SK-N-SH (cell line): ENCODE measurements around the gene SYTL4. TPM values are rescaled to one million over a fixed set of nuclear protein-coding genes. Genes with fewer than 3 reads are reported as not detected.

ENCODE experiments used
- CTCF ChIA-PET: fragments of 300-600, 350-600 bp; formaldehyde crosslinking; extraction: SDS; loops from one replicate; lab custom pipeline; 2021; lab: Yijun Ruan, JAX
- POLR2A ChIA-PET: fragments of 350-600 bp; sonication (Branson Sonifier 250); formaldehyde crosslinking; extraction: SDS; loops from one replicate; lab custom pipeline; 2020; ENCODE audit warnings: antibody characterized with exemption, inconsistent platforms; lab: Yijun Ruan, JAX
- DNase-seq: peaks from one replicate; pipeline ENCODE4 v3.0.0; 2012
- H2AFZ ChIP-seq: fragments of 200-600 bp; sonication (generic); 2 replicates; pipeline ENCODE4 v1.8.1; 2016; ENCODE audit warnings: antibody characterized with exemption, mild to moderate bottlenecking, low read depth
- H3F3A ChIP-seq: fragments of 200-600 bp; sonication (generic); replicated peaks from 2 replicates; pipeline ENCODE3; 2016; ENCODE audit warnings: antibody characterized with exemption, mild to moderate bottlenecking; ENCODE audit not compliant: insufficient read depth
- H3K27ac ChIP-seq, 2 experiments: fragments of 200-500 bp in 1 of 2; fragments of 200-600 bp in 1 of 2; sonication (Bioruptor generic) in 1 of 2; sonication (generic), shearing (Covaris generic) in 1 of 2; 2 replicates each; pipeline versions ENCODE4 v1.5.1 to v1.6.1; 2014 to 2016; ENCODE audit warnings: low read depth in 2 of 2, inconsistent platforms in 1 of 2, low read length in 1 of 2, mild to moderate bottlenecking in 1 of 2, mixed read lengths in 1 of 2
- H3K27me3 ChIP-seq: fragments of 200-600 bp; sonication (generic), shearing (Covaris generic); 2 replicates; pipeline ENCODE4 v1.6.1; 2016; ENCODE audit warnings: mixed run types; ENCODE audit not compliant: insufficient read depth
- H3K36me3 ChIP-seq, 2 experiments: fragments of 200-500 bp in 1 of 2; fragments of 200-600 bp in 1 of 2; sonication (Bioruptor generic) in 1 of 2; sonication (generic) in 1 of 2; replicated peaks in 1 of 2; 2 replicates each; pipeline versions ENCODE3 to v1.5.1; 2014 to 2016; ENCODE audit warnings: low read length in 1 of 2, mild to moderate bottlenecking in 1 of 2; ENCODE audit not compliant: insufficient read depth in 2 of 2, control insufficient read depth in 1 of 2
- H3K4me1 ChIP-seq, 2 experiments: fragments of 200-500 bp in 1 of 2; fragments of 200-600 bp in 1 of 2; sonication (Bioruptor generic) in 1 of 2; sonication (generic), shearing (Covaris generic) in 1 of 2; 2 replicates each; pipeline versions ENCODE4 v1.5.1 to v1.6.1; 2014 to 2016; ENCODE audit warnings: low read depth in 1 of 2, low read length in 1 of 2, mixed run types in 1 of 2; ENCODE audit not compliant: insufficient read depth in 2 of 2, control insufficient read depth in 1 of 2
- H3K4me2 ChIP-seq: fragments of 200-600 bp; sonication (generic), shearing (Covaris generic); 2 replicates; pipeline ENCODE4 v1.6.1; 2017; ENCODE audit warnings: mixed run types
- H3K4me3 ChIP-seq, 2 experiments: fragments of 200-500 bp in 1 of 2; fragments of 200-600 bp in 1 of 2; sonication (Bioruptor generic) in 1 of 2; sonication (generic), shearing (Covaris generic) in 1 of 2; 2 replicates each; pipeline versions ENCODE4 v1.5.1 to v1.8.1; 2014 to 2016; ENCODE audit warnings: low read depth in 2 of 2, inconsistent platforms in 1 of 2, low read length in 1 of 2, mild to moderate bottlenecking in 1 of 2, mixed read lengths in 1 of 2, moderate library complexity in 1 of 2
- H3K79me2 ChIP-seq: fragments of 200-600 bp; sonication (generic); 2 replicates; pipeline ENCODE4 v1.8.1; 2017; ENCODE audit warnings: mild to moderate bottlenecking; ENCODE audit not compliant: insufficient read depth
- H3K9ac ChIP-seq: fragments of 200-600 bp; sonication (generic); 2 replicates; pipeline ENCODE4 v1.6.1; 2017; ENCODE audit warnings: mixed run types
- H3K9me2 ChIP-seq: fragments of 200-600 bp; sonication (generic); 2 replicates; pipeline ENCODE4 v1.6.1; 2017; ENCODE audit warnings: mixed run types
- H3K9me3 ChIP-seq: fragments of 200-600 bp; sonication (generic); 2 replicates; pipeline ENCODE4 v1.6.1; 2017; ENCODE audit warnings: mixed run types, mild to moderate bottlenecking, moderate library complexity
- H4K20me1 ChIP-seq: fragments of 200-600 bp; sonication (generic); 2 replicates; pipeline ENCODE4 v1.6.1; 2017; ENCODE audit warnings: mild to moderate bottlenecking, mixed run types; ENCODE audit not compliant: insufficient read depth
- CHD2 ChIP-seq: fragments of 150-350 bp; IDR thresholded peaks from 2 replicates; pipeline ENCODE4 v1.6.1; 2018; ENCODE audit warnings: low read length; ENCODE audit not compliant: partially characterized antibody
- EZH2phosphoT487 ChIP-seq: fragments of 200-600 bp; sonication (generic); IDR thresholded peaks from 2 replicates; pipeline ENCODE4 v1.6.1; 2017; ENCODE audit warnings: low read depth, mixed run types, mild to moderate bottlenecking, antibody characterized with exemption, moderate library complexity, borderline replicate concordance
- FOSL2 ChIP-seq: IDR thresholded peaks from 2 replicates; pipeline ENCODE4 v1.4.0; 2012; ENCODE audit warnings: low read depth, mild to moderate bottlenecking, moderate library complexity, borderline replicate concordance
- FOXM1 ChIP-seq: IDR thresholded peaks from 2 replicates; pipeline ENCODE4 v1.4.0; 2012; ENCODE audit warnings: low read depth, mild to moderate bottlenecking
- NRF1 ChIP-seq: IDR thresholded peaks from 2 replicates; pipeline ENCODE4 v1.6.1; 2012; ENCODE audit warnings: low read depth, mild to moderate bottlenecking, low read length
- RAD21 ChIP-seq: IDR thresholded peaks from 2 replicates; pipeline ENCODE4 v1.6.1; 2012; ENCODE audit warnings: mild to moderate bottlenecking, low read length
- RCOR1 ChIP-seq: fragments of 150-350 bp; IDR thresholded peaks from 2 replicates; pipeline ENCODE4 v1.6.1; 2017; ENCODE audit warnings: antibody characterized with exemption, low read length
- RFX5 ChIP-seq: IDR thresholded peaks from 2 replicates; pipeline ENCODE4 v1.6.1; 2012; ENCODE audit warnings: mild to moderate bottlenecking, improper control_type of control experiment, low read length
- SMC3 ChIP-seq: IDR thresholded peaks from 2 replicates; pipeline ENCODE4 v1.6.1; 2012; ENCODE audit warnings: low read depth, low read length, improper control_type of control experiment
- WGBS: methylation state at CpG from one replicate; pipeline ENCODE4 v1.1.6; 2017; ENCODE audit warnings: low lambda C conversion rate; 5-methylcytosine and 5-hydroxymethylcytosine counted together
- polyA plus RNA-seq, 3 experiments: library from polyadenylated mRNA; depleted of rRNA; stranded (reverse); fragments of >200 nt; gene quantifications; 2 replicates each; pipeline ENCODE4 v1.2.3, GENCODE V29; 2012
- TF ChIP-seq, protein P1 (sequence below): fragments of 150-350 bp; IDR thresholded peaks from 2 replicates; pipeline ENCODE4 v1.6.1; 2016; ENCODE audit warnings: mild to moderate bottlenecking, low read depth, low read length
- TF ChIP-seq, protein P2 (sequence below): fragments of 200-600 bp; sonication (generic); IDR thresholded peaks from 2 replicates; pipeline ENCODE4 v1.6.1; 2017; ENCODE audit warnings: antibody characterized with exemption, mild to moderate bottlenecking, moderate library complexity
- TF ChIP-seq, protein P3 (sequence below): IDR thresholded peaks from 2 replicates; pipeline ENCODE4 v1.4.0; 2012; ENCODE audit warnings: low read depth

Gene SYTL4
- polyA plus RNA-seq, 1 of the 3 experiments (the other 2 are of a cell fraction) = 2.3 TPM

DNA sequence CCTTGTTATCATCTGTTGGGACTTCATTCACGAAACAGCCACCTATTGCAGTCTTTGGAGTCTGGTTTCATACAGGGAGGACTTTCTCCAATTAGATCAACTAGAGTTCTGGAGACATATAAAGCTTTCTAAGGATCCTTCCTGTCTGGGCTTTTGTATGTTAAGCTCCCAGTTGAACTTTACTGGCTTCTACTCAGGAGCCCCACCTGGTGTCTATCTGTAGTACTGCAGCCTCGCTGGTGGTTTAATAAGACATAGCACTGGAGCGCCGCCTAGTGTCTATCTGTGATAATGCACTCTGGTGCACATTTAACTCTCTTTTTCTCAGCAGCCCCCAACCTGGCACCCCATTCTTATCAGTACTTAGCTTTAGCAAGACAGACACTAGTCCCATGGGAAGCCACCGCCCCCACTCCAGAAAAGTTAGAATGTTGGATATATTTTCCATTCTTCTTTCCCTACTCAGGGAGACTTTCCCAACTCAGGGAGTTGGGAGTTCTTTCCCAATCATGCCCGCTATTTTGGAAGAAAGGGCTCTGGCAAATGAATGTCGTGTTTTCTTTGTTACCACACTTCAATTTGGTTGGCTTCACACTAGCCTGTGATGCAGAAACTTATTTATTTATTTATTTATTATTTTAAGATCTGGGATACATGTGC lies 36.9 kb upstream of the SYTL4 start:
- H3K9me2 ChIP-seq = no peaks in the 10 kb centered on the region
- WGBS = 12% methylated on average over 7 of the region's 7 CpGs
- peak; percentile 64 for DNase-seq
- H4K20me1 ChIP-seq = no peaks in the 10 kb centered on the region
- H3K9me3 ChIP-seq = no peaks in the 10 kb centered on the region
- TF ChIP-seq CHD2 = peak; percentile 37
- TF ChIP-seq, protein P1, sequence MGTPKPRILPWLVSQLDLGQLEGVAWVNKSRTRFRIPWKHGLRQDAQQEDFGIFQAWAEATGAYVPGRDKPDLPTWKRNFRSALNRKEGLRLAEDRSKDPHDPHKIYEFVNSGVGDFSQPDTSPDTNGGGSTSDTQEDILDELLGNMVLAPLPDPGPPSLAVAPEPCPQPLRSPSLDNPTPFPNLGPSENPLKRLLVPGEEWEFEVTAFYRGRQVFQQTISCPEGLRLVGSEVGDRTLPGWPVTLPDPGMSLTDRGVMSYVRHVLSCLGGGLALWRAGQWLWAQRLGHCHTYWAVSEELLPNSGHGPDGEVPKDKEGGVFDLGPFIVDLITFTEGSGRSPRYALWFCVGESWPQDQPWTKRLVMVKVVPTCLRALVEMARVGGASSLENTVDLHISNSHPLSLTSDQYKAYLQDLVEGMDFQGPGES = no peak
- TF ChIP-seq NRF1 = 0 out of 2 replicates have a peak, but pooled peaks have one; percentile 13
- peak; percentile 99 for TF ChIP-seq SMC3
- 0 out of 2 replicates have a peak, but pooled peaks have one; percentile 29 for TF ChIP-seq RCOR1
- no peak for TF ChIP-seq FOSL2
- TF ChIP-seq EZH2phosphoT487 = no peak
- TF ChIP-seq, protein P2, sequence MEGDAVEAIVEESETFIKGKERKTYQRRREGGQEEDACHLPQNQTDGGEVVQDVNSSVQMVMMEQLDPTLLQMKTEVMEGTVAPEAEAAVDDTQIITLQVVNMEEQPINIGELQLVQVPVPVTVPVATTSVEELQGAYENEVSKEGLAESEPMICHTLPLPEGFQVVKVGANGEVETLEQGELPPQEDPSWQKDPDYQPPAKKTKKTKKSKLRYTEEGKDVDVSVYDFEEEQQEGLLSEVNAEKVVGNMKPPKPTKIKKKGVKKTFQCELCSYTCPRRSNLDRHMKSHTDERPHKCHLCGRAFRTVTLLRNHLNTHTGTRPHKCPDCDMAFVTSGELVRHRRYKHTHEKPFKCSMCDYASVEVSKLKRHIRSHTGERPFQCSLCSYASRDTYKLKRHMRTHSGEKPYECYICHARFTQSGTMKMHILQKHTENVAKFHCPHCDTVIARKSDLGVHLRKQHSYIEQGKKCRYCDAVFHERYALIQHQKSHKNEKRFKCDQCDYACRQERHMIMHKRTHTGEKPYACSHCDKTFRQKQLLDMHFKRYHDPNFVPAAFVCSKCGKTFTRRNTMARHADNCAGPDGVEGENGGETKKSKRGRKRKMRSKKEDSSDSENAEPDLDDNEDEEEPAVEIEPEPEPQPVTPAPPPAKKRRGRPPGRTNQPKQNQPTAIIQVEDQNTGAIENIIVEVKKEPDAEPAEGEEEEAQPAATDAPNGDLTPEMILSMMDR = peak; percentile 100
- peak; percentile 97 for TF ChIP-seq RAD21
- no peaks in the 10 kb centered on the region for H3K27me3 ChIP-seq
- H3K9ac ChIP-seq = no peak overlapping the region
- H3K4me2 ChIP-seq = no peak overlapping the region
- no peaks in the 10 kb centered on the region for H3K36me3 ChIP-seq
- H2AFZ ChIP-seq = no peak overlapping the region
- H3K79me2 ChIP-seq = no peaks in the 10 kb centered on the region
- no peak overlapping the region for H3K27ac ChIP-seq
- peak overlapping the region in 1 of 2 experiments; percentile 23; a peak in 1 of 4 replicates for H3K4me3 ChIP-seq
- POLR2A ChIA-PET = no interaction called here
- no peaks in the 10 kb centered on the region for H3K4me1 ChIP-seq
- CTCF ChIA-PET = interaction anchor here (0.5 to 6.3 kb wide), 58 partner anchors 8 to 580 kb away, joined by 3 to 211 read pairs (median 4); partner anchors contain the start of genes SRPX2, SYTL4, TIMM8A and TSPAN6
- no peaks in the 10 kb centered on the region for H3F3A ChIP-seq

DNA sequence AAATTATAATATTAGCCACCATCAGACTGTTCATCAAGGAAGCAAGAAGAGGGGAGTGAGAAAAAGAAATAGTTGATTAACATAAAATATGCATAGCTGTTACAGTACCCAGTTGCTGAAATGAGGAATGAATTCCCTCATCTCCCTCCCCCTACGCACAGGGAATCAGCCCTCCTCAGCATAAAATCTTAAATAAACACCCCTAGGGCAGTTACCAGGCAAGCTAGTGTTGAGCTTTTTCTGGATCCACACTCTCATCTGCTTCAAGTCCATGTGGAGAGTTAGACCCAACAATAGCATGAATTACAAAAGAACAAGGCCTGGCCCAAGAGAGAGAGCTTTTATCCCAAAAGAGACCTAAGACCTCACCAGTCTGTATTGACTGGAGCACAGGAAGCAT lies 19.0 kb upstream of the SYTL4 start:
- WGBS = 17% methylated on average over 1 of the region's 1 CpG

More for the DNA sequence above, 19.0 kb upstream of the SYTL4 start:
- no peak overlapping the region for H3K4me2 ChIP-seq
- TF ChIP-seq RFX5 (no peak), FOSL2 (no peak), FOXM1 (no peak)
- TF ChIP-seq, protein P3, sequence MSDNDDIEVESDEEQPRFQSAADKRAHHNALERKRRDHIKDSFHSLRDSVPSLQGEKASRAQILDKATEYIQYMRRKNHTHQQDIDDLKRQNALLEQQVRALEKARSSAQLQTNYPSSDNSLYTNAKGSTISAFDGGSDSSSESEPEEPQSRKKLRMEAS = no peak
- ChIA-PET CTCF (interaction anchor here (1.0 to 1.6 kb wide), 3 partner anchors 18 to 114 kb away, joined by 3 to 10 read pairs (median 5); partner anchors contain the start of gene TSPAN6), POLR2A (no interaction called here)
- H3K4me3 ChIP-seq = no peak overlapping the region
- no peak overlapping the region for H3K27ac ChIP-seq
- H3K4me1 ChIP-seq = peaks cover 0 to 2% of the 10 kb centered on the region in 2 experiments; a peak in 1 of 4 replicates
- H4K20me1 ChIP-seq = no peaks in the 10 kb centered on the region
- 0 out of 2 replicates have a peak, but pooled peaks cover 4% of the 10 kb centered on the region for H3K27me3 ChIP-seq
- no peaks in the 10 kb centered on the region for H3K9me2 ChIP-seq
- no peaks in the 10 kb centered on the region for H3K9me3 ChIP-seq
- H3F3A ChIP-seq = no peaks in the 10 kb centered on the region
- DNase-seq = no peak
- no peak overlapping the region for H3K9ac ChIP-seq
- H3K36me3 ChIP-seq = no peaks in the 10 kb centered on the region
- no peaks in the 10 kb centered on the region for H3K79me2 ChIP-seq
- no peak overlapping the region for H2AFZ ChIP-seq
